ENCODE results near the gene TMEM37.

DNA sequence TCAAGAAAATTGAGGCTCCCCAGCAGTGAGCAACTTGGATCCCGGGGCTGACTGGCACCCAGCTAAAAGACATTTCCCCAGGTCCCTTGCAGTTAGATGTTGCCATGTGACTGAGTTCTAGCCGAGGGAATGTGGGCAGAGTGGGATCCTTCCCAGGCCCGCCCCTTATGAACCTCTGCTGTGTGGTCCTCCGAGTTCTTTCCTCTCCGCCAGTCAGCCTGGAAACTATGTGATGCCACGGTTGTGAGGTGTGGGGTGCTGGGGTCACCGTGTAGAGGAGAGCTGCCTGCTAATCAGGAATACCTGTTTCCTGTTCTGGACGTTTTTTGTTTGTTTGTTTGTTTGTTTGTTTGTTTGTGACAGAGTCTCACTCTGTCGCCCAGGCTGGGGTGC is 45.5 kb downstream of the TMEM37 start:
- TF ChIP-seq, protein P1, sequence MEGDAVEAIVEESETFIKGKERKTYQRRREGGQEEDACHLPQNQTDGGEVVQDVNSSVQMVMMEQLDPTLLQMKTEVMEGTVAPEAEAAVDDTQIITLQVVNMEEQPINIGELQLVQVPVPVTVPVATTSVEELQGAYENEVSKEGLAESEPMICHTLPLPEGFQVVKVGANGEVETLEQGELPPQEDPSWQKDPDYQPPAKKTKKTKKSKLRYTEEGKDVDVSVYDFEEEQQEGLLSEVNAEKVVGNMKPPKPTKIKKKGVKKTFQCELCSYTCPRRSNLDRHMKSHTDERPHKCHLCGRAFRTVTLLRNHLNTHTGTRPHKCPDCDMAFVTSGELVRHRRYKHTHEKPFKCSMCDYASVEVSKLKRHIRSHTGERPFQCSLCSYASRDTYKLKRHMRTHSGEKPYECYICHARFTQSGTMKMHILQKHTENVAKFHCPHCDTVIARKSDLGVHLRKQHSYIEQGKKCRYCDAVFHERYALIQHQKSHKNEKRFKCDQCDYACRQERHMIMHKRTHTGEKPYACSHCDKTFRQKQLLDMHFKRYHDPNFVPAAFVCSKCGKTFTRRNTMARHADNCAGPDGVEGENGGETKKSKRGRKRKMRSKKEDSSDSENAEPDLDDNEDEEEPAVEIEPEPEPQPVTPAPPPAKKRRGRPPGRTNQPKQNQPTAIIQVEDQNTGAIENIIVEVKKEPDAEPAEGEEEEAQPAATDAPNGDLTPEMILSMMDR (conservative IDR thresholded peaks at IDR 0.05) = no peak
- no peak for TF ChIP-seq ZFX (IDR thresholded peaks at IDR 0.05)

Measured in C4-2B (cell line).